Natural killer cell (primary cell): Measurements from ENCODE around the gene ARL11. TPM values are rescaled to one million over a fixed set of nuclear protein-coding genes. Genes with fewer than 3 reads are reported as not detected.

Experiments
- ATAC-seq, 3 donors: fragments of 150-1000 bp in 2 of 3; fragments of 200-7000 bp in 1 of 3; cut with Tn5 transposase; 1 replicate in 1 of 3; 2 replicates in 2 of 3; pipeline ENCODE4 v1.10.0; 2021; ENCODE audit warnings: mild to moderate bottlenecking in 2 of 3, moderate library complexity in 2 of 3
- DNase-seq, 2 donors: peaks; one replicate each; pipeline versions ENCODE4 v3.0.0 to v3.0.0-alpha.2; 2013 to 2021; ENCODE audit warnings: mixed read lengths in 1 of 2
- H3K27ac ChIP-seq: one replicate; pipeline ENCODE4 v1.5.1; 2013; ENCODE audit warnings: mild to moderate bottlenecking, low read length
- H3K27me3 ChIP-seq: one replicate; pipeline ENCODE4 v1.6.1; 2013; ENCODE audit warnings: low read length; ENCODE audit not compliant: control insufficient read depth, insufficient read depth
- H3K36me3 ChIP-seq: one replicate; pipeline ENCODE4 v1.6.1; 2013; ENCODE audit warnings: low read length; ENCODE audit not compliant: control insufficient read depth, insufficient read depth
- H3K4me1 ChIP-seq: one replicate; pipeline ENCODE4 v1.6.1; 2013; ENCODE audit warnings: low read length; ENCODE audit not compliant: control insufficient read depth, insufficient read depth
- H3K4me3 ChIP-seq: one replicate; pipeline ENCODE4 v1.5.1; 2013; ENCODE audit warnings: low read length
- H3K9me3 ChIP-seq: one replicate; pipeline ENCODE4 v1.6.1; 2013; ENCODE audit warnings: low read length; ENCODE audit not compliant: control insufficient read depth, insufficient read depth
- H3K27ac Mint-ChIP-seq, 2 donors: one replicate each; pipeline ENCODE4 v1.8.0; 2022; ENCODE audit warnings: mild to moderate bottlenecking in 2 of 2, mixed read lengths in 2 of 2, moderate library complexity in 1 of 2
- H3K27me3 Mint-ChIP-seq, 2 donors: one replicate each; pipeline ENCODE4 v1.8.0; 2022; ENCODE audit warnings: low read depth in 2 of 2, mixed read lengths in 2 of 2
- H3K36me3 Mint-ChIP-seq: one replicate; pipeline ENCODE4 v1.8.0; 2022; ENCODE audit warnings: mixed read lengths
- H3K4me1 Mint-ChIP-seq, 2 donors: one replicate each; pipeline ENCODE4 v1.8.0; 2022; ENCODE audit warnings: mixed read lengths in 2 of 2
- H3K4me3 Mint-ChIP-seq: one replicate; pipeline ENCODE4 v1.8.0; 2022; ENCODE audit warnings: mild to moderate bottlenecking, moderate library complexity, mixed read lengths
- H3K9me3 Mint-ChIP-seq, 2 donors: one replicate each; pipeline ENCODE4 v1.8.0; 2022; ENCODE audit warnings: mixed read lengths in 2 of 2
- CTCF ChIP-seq: fragments of 200-600 bp; IDR thresholded peaks from one replicate; pipeline ENCODE4 v1.8.0; 2022; ENCODE audit warnings: antibody characterized with exemption
- WGBS: methylation state at CpG from one replicate; pipeline ENCODE4 v1.1.7; 2013; ENCODE audit warnings: missing lambda C conversion rate; ENCODE audit not compliant: insufficient coverage; 5-methylcytosine and 5-hydroxymethylcytosine counted together
- intact Hi-C: fragments of 100-400 bp; cut with micrococcal nuclease; formaldehyde crosslinking; loops from one replicate; pipeline ENCODE4 v1.14.2; 2022
- total RNA-seq, 4 donors: library from RNA; stranded (reverse); fragments of 120-200 nt in 1 of 4; gene quantifications; one replicate each; pipeline versions ENCODE4 v1.2.3 to v1.2.4, GENCODE V29; 2013 to 2022

Gene ARL11
- total RNA-seq, 3 donors from 2014 or later (not counting 1 experiment from before 2014, with no cell fraction given): 0.48 to 1.5 (median 0.61) TPM

GRCh38 chr13:49654011-49654410 lies 25.7 kb downstream of the ARL11 start:
- no peaks in the 10 kb centered on the region for H3K36me3 ChIP-seq
- WGBS: 70% methylated on average over 3 of the region's 3 CpGs
- peaks cover 4% of the 10 kb centered on the region for H3K4me1 ChIP-seq
- Mint-ChIP-seq H3K27ac (no peak overlapping the region), H3K36me3 (no peaks in the 10 kb centered on the region), H3K4me1 (peaks cover 0 to 5% of the 10 kb centered on the region in 2 donors), H3K4me3 (no peak overlapping the region), H3K9me3 (no peaks in the 10 kb centered on the region), H3K27me3 (no peaks in the 10 kb centered on the region)
- H3K4me3 ChIP-seq: no peak overlapping the region
- no peaks in the 10 kb centered on the region for H3K27me3 ChIP-seq
- no peak overlapping the region for H3K27ac ChIP-seq
- ATAC-seq (no peak), DNase-seq (no peak)
- intact Hi-C loops: loop anchor here (10.0 kb wide), 1 partner anchor 1261 kb away; no protein-coding TSS in a partner anchor
- no peak for TF ChIP-seq CTCF
- no peaks in the 10 kb centered on the region for H3K9me3 ChIP-seq

- H3K4me1 ChIP-seq: peaks cover 4% of the 10 kb centered on the region
- DNase-seq (no peak), ATAC-seq (no peak)
- no peaks in the 10 kb centered on the region for H3K9me3 ChIP-seq
- intact Hi-C loops: loop anchor here (10.0 kb wide), 1 partner anchor 1259 kb away; no protein-coding TSS in a partner anchor
- Mint-ChIP-seq H3K27me3 (no peaks in the 10 kb centered on the region), H3K4me3 (no peak overlapping the region), H3K27ac (no peak overlapping the region), H3K9me3 (no peaks in the 10 kb centered on the region), H3K36me3 (no peaks in the 10 kb centered on the region), H3K4me1 (peaks cover 0 to 5% of the 10 kb centered on the region in 2 donors)
- H3K27me3 ChIP-seq: no peaks in the 10 kb centered on the region
- no peak overlapping the region for H3K27ac ChIP-seq
- H3K36me3 ChIP-seq: no peaks in the 10 kb centered on the region
- no peak overlapping the region for H3K4me3 ChIP-seq
- 95% methylated on average over 3 of the region's 3 CpGs for WGBS
- TF ChIP-seq CTCF: no peak
Measured at GRCh38 chr13:49655906-49656305, 27.6 kb downstream of the ARL11 start.

GRCh38 chr13:49657241-49657641 lies 28.9 kb downstream of the ARL11 start:
- Histone ChIP-seq H3K4me3 (no peak overlapping the region), H3K36me3 (no peaks in the 10 kb centered on the region), H3K9me3 (no peaks in the 10 kb centered on the region), H3K4me1 (peaks cover 4% of the 10 kb centered on the region), H3K27ac (no peak overlapping the region), H3K27me3 (no peaks in the 10 kb centered on the region)
- intact Hi-C loops: loop anchor here (10.0 kb wide), 1 partner anchor 1258 kb away; no protein-coding TSS in a partner anchor
- Mint-ChIP-seq H3K27me3 (no peaks in the 10 kb centered on the region), H3K36me3 (no peaks in the 10 kb centered on the region), H3K27ac (no peak overlapping the region), H3K4me1 (peaks cover 0 to 5% of the 10 kb centered on the region in 2 donors), H3K9me3 (no peaks in the 10 kb centered on the region), H3K4me3 (no peak overlapping the region)
- WGBS: 97% methylated on average over 9 of the region's 9 CpGs
- no peak for DNase-seq
- no peak for ATAC-seq
- TF ChIP-seq CTCF: no peak

- no peak for ATAC-seq
- Mint-ChIP-seq H3K4me3 (no peak overlapping the region), H3K27me3 (no peaks in the 10 kb centered on the region), H3K36me3 (no peaks in the 10 kb centered on the region), H3K27ac (no peak overlapping the region), H3K4me1 (peaks cover 0 to 3% of the 10 kb centered on the region in 2 donors), H3K9me3 (no peaks in the 10 kb centered on the region)
- DNase-seq: no peak
- intact Hi-C loops: no loop called here
- no peak overlapping the region for H3K27ac ChIP-seq
- no peak overlapping the region for H3K4me3 ChIP-seq
- no peaks in the 10 kb centered on the region for H3K4me1 ChIP-seq
- 87% methylated on average over 4 of the region's 4 CpGs for WGBS
- no peaks in the 10 kb centered on the region for H3K9me3 ChIP-seq
- H3K36me3 ChIP-seq: peaks cover 6% of the 10 kb centered on the region
- TF ChIP-seq CTCF: no peak
- no peaks in the 10 kb centered on the region for H3K27me3 ChIP-seq
Measured at GRCh38 chr13:49664606-49665005, 36.3 kb downstream of the ARL11 start.
